B cell (primary cell): Measurements from ENCODE around the gene ADCY10. TPM values are rescaled to one million over a fixed set of nuclear protein-coding genes. Genes with fewer than 3 reads are reported as not detected.
A peak's percentile ranks its signal among the peaks of the same experiment; 100 is the strongest.

Experiments
- ATAC-seq: fragments of 200-7000 bp; cut with Tn5 transposase; one replicate; pipeline ENCODE4 v1.10.0; 2021; ENCODE audit warnings: low read depth, mild to moderate bottlenecking, moderate number of reproducible peaks, moderate library complexity
- CTCF ChIA-PET: fragments of 350-600 bp; sonication (Branson Sonifier 250); formaldehyde crosslinking; loops from one replicate; lab custom pipeline; 2021; ENCODE audit warnings: antibody characterized with exemption, inconsistent platforms; lab: Charles Lee
- POLR2A ChIA-PET: fragments of 350-600 bp; sonication (Branson Sonifier 250); formaldehyde crosslinking; loops from one replicate; lab custom pipeline; 2021; ENCODE audit warnings: antibody characterized with exemption; lab: Charles Lee
- DNase-seq: peaks from one replicate; pipeline ENCODE4 v3.0.0; 2013
- H2AFZ ChIP-seq: 2 replicates; pipeline ENCODE4 v1.6.1; 2012; ENCODE audit warnings: mild to moderate bottlenecking, low read depth, low read length; ENCODE audit not compliant: insufficient read depth, poor library complexity, severe bottlenecking
- H3K27ac ChIP-seq, 2 donors: 1 replicate in 1 of 2; 2 replicates in 1 of 2; pipeline ENCODE4 v1.5.1; 2012 to 2013; ENCODE audit warnings: low read length in 2 of 2, mild to moderate bottlenecking in 2 of 2, moderate library complexity in 1 of 2
- H3K27me3 ChIP-seq, 4 experiments: fragments of 200-600 bp in 1 of 4; sonication (generic) in 1 of 4; replicated peaks in 1 of 4; 1 replicate in 2 of 4; 2 replicates in 2 of 4; pipeline versions ENCODE4 v1.6.1 to v1.7.0; 2013 to 2016; ENCODE audit warnings: low read length in 3 of 4, mild to moderate bottlenecking in 2 of 4, mixed read lengths in 1 of 4, moderate library complexity in 1 of 4; ENCODE audit not compliant: insufficient read depth in 4 of 4, control insufficient read depth in 3 of 4; ENCODE audit errors: control extremely low read depth in 1 of 4
- H3K36me3 ChIP-seq, 2 experiments: replicated peaks in 1 of 2; 1 replicate in 1 of 2; 2 replicates in 1 of 2; pipeline versions ENCODE4 v1.6.1 to v1.7.1; 2013; ENCODE audit warnings: low read length in 1 of 2; ENCODE audit not compliant: insufficient read depth in 2 of 2, control insufficient read depth in 1 of 2; ENCODE audit errors: control extremely low read depth in 1 of 2, extremely low read depth in 1 of 2
- H3K4me1 ChIP-seq, 2 donors: fragments of 200-600 bp in 1 of 2; sonication (generic) in 1 of 2; 1 replicate in 1 of 2; 2 replicates in 1 of 2; pipeline versions ENCODE4 v1.5.1 to v1.6.1; 2013 to 2017; ENCODE audit warnings: low read length in 2 of 2; ENCODE audit not compliant: control insufficient read depth in 2 of 2, insufficient read depth in 2 of 2
- H3K4me2 ChIP-seq: replicated peaks from 2 replicates; pipeline ENCODE3; 2012; ENCODE audit warnings: mild to moderate bottlenecking, low read depth, low read length; ENCODE audit not compliant: poor library complexity, severe bottlenecking
- H3K4me3 ChIP-seq, 5 experiments: fragments of 200-600 bp in 1 of 5; sonication (generic) in 1 of 5; 1 replicate in 3 of 5; 2 replicates in 2 of 5; pipeline versions ENCODE4 v1.5.1 to v1.7.0; 2011 to 2016; ENCODE audit warnings: low read length in 4 of 5, mild to moderate bottlenecking in 4 of 5, low read depth in 2 of 5, control low read depth in 1 of 5, moderate library complexity in 1 of 5; ENCODE audit not compliant: insufficient read depth in 1 of 5; ENCODE audit errors: control extremely low read depth in 1 of 5, extremely low read depth in 1 of 5
- H3K79me2 ChIP-seq: fragments of 200-600 bp; sonication (generic); one replicate; pipeline ENCODE4 v1.6.0; 2016; ENCODE audit warnings: low read length; ENCODE audit not compliant: control insufficient read depth, insufficient read depth
- H3K9ac ChIP-seq: fragments of 200-600 bp; sonication (generic); 2 replicates; pipeline ENCODE4 v1.6.1; 2017; ENCODE audit warnings: mild to moderate bottlenecking, low read length, moderate library complexity
- H3K9me3 ChIP-seq, 3 donors: one replicate each; pipeline versions ENCODE4 v1.6.1 to v1.7.1; 2013; ENCODE audit warnings: low read length in 2 of 3; ENCODE audit not compliant: control insufficient read depth in 2 of 3, insufficient read depth in 1 of 3; ENCODE audit errors: control extremely low read depth in 1 of 3
- H4K20me1 ChIP-seq: 2 replicates; pipeline ENCODE4 v1.6.0; 2012; ENCODE audit warnings: mild to moderate bottlenecking, low read length; ENCODE audit not compliant: insufficient read depth, control insufficient read depth, poor library complexity, severe bottlenecking
- H3K27ac Mint-ChIP-seq: one replicate; pipeline ENCODE4 v1.8.0; 2021; ENCODE audit warnings: mixed read lengths
- H3K27me3 Mint-ChIP-seq: one replicate; pipeline ENCODE4 v1.8.0; 2021; ENCODE audit warnings: mixed read lengths
- H3K4me1 Mint-ChIP-seq: one replicate; pipeline ENCODE4 v1.8.0; 2021; ENCODE audit warnings: mixed read lengths
- H3K4me3 Mint-ChIP-seq: one replicate; pipeline ENCODE4 v1.8.0; 2021; ENCODE audit warnings: mixed read lengths
- H3K9me3 Mint-ChIP-seq: one replicate; pipeline ENCODE4 v1.8.0; 2022; ENCODE audit warnings: mixed read lengths; ENCODE audit not compliant: insufficient read depth
- EZH2 ChIP-seq: IDR thresholded peaks from 2 replicates; pipeline ENCODE4 v1.6.1; 2012; ENCODE audit warnings: borderline replicate concordance, low read depth, mild to moderate bottlenecking, moderate library complexity, low read length; ENCODE audit not compliant: insufficient read depth, poor library complexity, severe bottlenecking
- WGBS: methylation state at CpG from one replicate; pipeline ENCODE4 v1.1.5; 2013; ENCODE audit warnings: missing lambda C conversion rate; ENCODE audit not compliant: insufficient coverage; 5-methylcytosine and 5-hydroxymethylcytosine counted together
- intact Hi-C: fragments of 100-400 bp; cut with micrococcal nuclease; formaldehyde crosslinking; loops from one replicate; pipeline ENCODE4 v1.10.0; 2022
- polyA plus RNA-seq: library from polyadenylated mRNA; depleted of rRNA; stranded (reverse); fragments of >200 nt; gene quantifications from 2 replicates; pipeline ENCODE4 v1.2.3, GENCODE V29; 2012
- total RNA-seq, 2 donors: library from RNA; stranded (reverse); fragments of 120-200 nt in 1 of 2; gene quantifications; 1 replicate in 1 of 2; 2 replicates in 1 of 2; pipeline versions ENCODE4 v1.2.3 to v1.2.4, GENCODE V29; 2013 to 2022
- TF ChIP-seq, protein P1 (sequence below): fragments of 200-600 bp; IDR thresholded peaks from one replicate; pipeline ENCODE4 v1.8.0; 2022; ENCODE audit warnings: antibody characterized with exemption, mild to moderate bottlenecking

Gene ADCY10
- total and polyA plus RNA-seq, 2 donors (not counting 1 experiment from before 2014, with no cell fraction given) = 0.15 TPM; not detected in 1

DNA sequence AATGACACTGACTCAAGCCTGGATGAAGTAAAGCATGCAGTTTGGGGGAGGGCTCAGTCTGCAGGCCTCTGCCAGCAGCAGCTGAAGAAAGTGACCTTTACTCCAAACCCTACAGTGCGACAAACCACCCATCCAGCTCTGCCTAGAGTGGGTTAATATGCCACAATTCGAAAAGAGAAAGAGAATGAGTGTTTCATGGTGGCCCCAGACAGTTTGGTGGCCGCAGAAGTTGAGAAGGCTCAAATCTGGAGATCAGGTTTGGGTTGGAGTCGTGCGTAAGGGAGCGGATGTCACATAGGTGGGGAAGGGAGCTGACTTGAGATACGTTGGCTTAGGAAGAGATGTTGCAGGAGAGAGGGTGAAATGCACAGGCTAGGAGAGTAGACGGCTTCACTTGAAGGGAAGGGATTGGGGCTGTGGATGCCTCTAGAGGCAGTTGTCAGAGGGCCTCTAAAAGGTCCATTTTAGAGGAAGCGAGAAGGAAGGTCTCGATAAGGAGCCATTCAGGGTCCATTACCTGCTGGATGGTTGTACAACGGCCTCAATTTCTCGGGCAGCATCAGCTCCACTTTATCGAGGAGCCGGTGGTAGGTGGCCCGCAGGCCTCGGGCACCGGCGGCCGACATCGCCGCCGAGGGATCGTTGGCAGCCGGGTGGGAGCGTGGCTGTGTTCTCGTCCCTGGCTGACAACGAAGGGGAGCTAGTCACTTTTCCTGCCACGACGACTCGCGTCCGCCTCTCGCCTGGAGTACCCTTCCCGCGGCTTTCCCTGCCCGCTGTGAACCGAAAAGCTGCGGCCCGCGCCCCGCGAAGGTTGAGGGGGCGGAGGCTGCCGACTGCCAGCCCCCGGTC, 21.5 kb upstream of the ADCY10 start:
- Histone ChIP-seq H3K9me3 (no peaks in the 10 kb centered on the region), H3K27me3 (no peaks in the 10 kb centered on the region), H2AFZ (peak overlapping the region; percentile 95), H3K27ac (peak overlapping the region; percentile 87 to 95), H3K4me1 (peaks cover 10 to 27% of the 10 kb centered on the region in 2 donors), H3K4me3 (peak overlapping the region; percentile 70 to 96 (median 88)), H3K9ac (peak overlapping the region; percentile 90), H3K36me3 (no peaks in the 10 kb centered on the region), H4K20me1 (no peaks in the 10 kb centered on the region), H3K79me2 (peaks cover 78% of the 10 kb centered on the region), H3K4me2 (peak overlapping the region; percentile 84)
- ChIA-PET CTCF (interaction anchor here (1.1 to 1.4 kb wide), 3 partner anchors 10 to 1060 kb away, joined by 3 read pairs; partner anchors contain the start of genes POU2F1 and TADA1), POLR2A (interaction anchor here (0.5 to 1.2 kb wide), 8 partner anchors 10 to 1059 kb away, joined by 3 to 10 read pairs (median 4); partner anchors contain the start of genes MPZL1, POU2F1 and TADA1)
- intact Hi-C loops = loop anchor here (1.0 to 10.0 kb wide), 13 partner anchors 69 to 1432 kb away; partner anchors contain the start of genes BLZF1, CREG1, NME7 and POGK
- peak overlapping the region; percentile 100 for H3K27ac Mint-ChIP-seq
- WGBS = 2% methylated on average over 44 of the region's 45 CpGs
- ATAC-seq (no peak), DNase-seq (no peak)
- H3K27me3 Mint-ChIP-seq = no peaks in the 10 kb centered on the region
- peak overlapping the region; percentile 95 for H3K4me3 Mint-ChIP-seq
- peaks cover 35% of the 10 kb centered on the region for H3K4me1 Mint-ChIP-seq
- TF ChIP-seq, protein P1, sequence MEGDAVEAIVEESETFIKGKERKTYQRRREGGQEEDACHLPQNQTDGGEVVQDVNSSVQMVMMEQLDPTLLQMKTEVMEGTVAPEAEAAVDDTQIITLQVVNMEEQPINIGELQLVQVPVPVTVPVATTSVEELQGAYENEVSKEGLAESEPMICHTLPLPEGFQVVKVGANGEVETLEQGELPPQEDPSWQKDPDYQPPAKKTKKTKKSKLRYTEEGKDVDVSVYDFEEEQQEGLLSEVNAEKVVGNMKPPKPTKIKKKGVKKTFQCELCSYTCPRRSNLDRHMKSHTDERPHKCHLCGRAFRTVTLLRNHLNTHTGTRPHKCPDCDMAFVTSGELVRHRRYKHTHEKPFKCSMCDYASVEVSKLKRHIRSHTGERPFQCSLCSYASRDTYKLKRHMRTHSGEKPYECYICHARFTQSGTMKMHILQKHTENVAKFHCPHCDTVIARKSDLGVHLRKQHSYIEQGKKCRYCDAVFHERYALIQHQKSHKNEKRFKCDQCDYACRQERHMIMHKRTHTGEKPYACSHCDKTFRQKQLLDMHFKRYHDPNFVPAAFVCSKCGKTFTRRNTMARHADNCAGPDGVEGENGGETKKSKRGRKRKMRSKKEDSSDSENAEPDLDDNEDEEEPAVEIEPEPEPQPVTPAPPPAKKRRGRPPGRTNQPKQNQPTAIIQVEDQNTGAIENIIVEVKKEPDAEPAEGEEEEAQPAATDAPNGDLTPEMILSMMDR = no peak
- no peak for TF ChIP-seq EZH2
- no peaks in the 10 kb centered on the region for H3K9me3 Mint-ChIP-seq
